Heart right ventricle (tissue), 16 donors: ENCODE results near the gene CREB3L1. TPM values are rescaled to one million over a fixed set of nuclear protein-coding genes. Genes with fewer than 3 reads are reported as not detected.

ENCODE experiments used
- ATAC-seq, 8 donors: fragments of 200-7000 bp; cut with Tn5 transposase; one replicate each; pipeline ENCODE4 v1.9.1; 2020; ENCODE audit warnings: mild to moderate bottlenecking in 8 of 8, moderate library complexity in 8 of 8, moderate number of reproducible peaks in 1 of 8
- DNase-seq, 2 donors: peaks; one replicate each; pipeline ENCODE4 v3.0.0-alpha.2; 2020
- H3K27ac ChIP-seq, 10 donors: fragments of 200-600 bp; sonication (generic) in 2 of 10; one replicate each; pipeline versions ENCODE4 v1.5.0 to v1.8.0; 2020 to 2022; ENCODE audit warnings: mild to moderate bottlenecking in 3 of 10
- H3K27me3 ChIP-seq, 7 donors: fragments of 200-600 bp; one replicate each; pipeline ENCODE4 v1.8.0; 2021 to 2022; ENCODE audit warnings: mild to moderate bottlenecking in 2 of 7
- H3K36me3 ChIP-seq, 9 donors: fragments of 200-600 bp; sonication (generic) in 1 of 9; one replicate each; pipeline versions ENCODE4 v1.5.0 to v1.8.0; 2020 to 2022; ENCODE audit warnings: mild to moderate bottlenecking in 2 of 9
- H3K4me1 ChIP-seq, 9 donors: fragments of 200-600 bp; sonication (generic) in 1 of 9; one replicate each; pipeline versions ENCODE4 v1.5.0 to v1.8.0; 2020 to 2022; ENCODE audit warnings: mild to moderate bottlenecking in 4 of 9
- H3K4me3 ChIP-seq, 10 donors: fragments of 200-600 bp; sonication (generic) in 2 of 10; one replicate each; pipeline versions ENCODE4 v1.5.0 to v1.8.0; 2020 to 2022; ENCODE audit warnings: mild to moderate bottlenecking in 7 of 10, moderate library complexity in 2 of 10
- H3K9me3 ChIP-seq, 11 donors: fragments of 200-600 bp in 10 of 11; sonication (generic) in 2 of 11; one replicate each; pipeline versions ENCODE4 v1.5.0 to v1.8.0; 2013 to 2022; ENCODE audit warnings: mild to moderate bottlenecking in 2 of 11, control low read depth in 1 of 11, moderate library complexity in 1 of 11
- WGBS, 2 donors: extraction: QIAGEN DNeasy Blood & Tissue Kit; methylation state at CpG; one replicate each; pipeline ENCODE4 v1.1.7; 2013; ENCODE audit warnings: inconsistent platforms in 1 of 2; 5-methylcytosine and 5-hydroxymethylcytosine counted together
- intact Hi-C, 10 donors: fragments of 100-400 bp; cut with DNase I; formaldehyde crosslinking; loops; one replicate each; pipeline versions ENCODE4 v1.11.1 to v1.14.2; 2022
- polyA plus RNA-seq, 2 donors: library from polyadenylated mRNA; stranded (reverse); fragments of 200-250 nt; gene quantifications; one replicate each; pipeline ENCODE4 v1.2.3, GENCODE V29; 2013
- total RNA-seq, 10 donors: library from RNA; stranded (reverse); fragmentation: NEBNext Ultra II Directional in 3 of 10; extraction: Animal tissue kit (Norgen Biotek cat#: 25700) in 3 of 10; gene quantifications; one replicate each; pipeline versions ENCODE4 v1.2.1 to v1.2.4, GENCODE V29; 2021 to 2023
- TF ChIP-seq, protein P1 (sequence below), 9 donors: fragments of 200-600 bp; sonication (generic) in 2 of 9; IDR thresholded peaks; one replicate each; pipeline versions ENCODE4 v1.5.0 to v1.8.0; 2021 to 2022; ENCODE audit warnings: antibody characterized with exemption in 9 of 9, mild to moderate bottlenecking in 5 of 9, moderate library complexity in 1 of 9
- donor health status: Arrhythmogenic right ventricular cardiomyopathy.
- donor health status: ischemic (EF 13 %, LVEDD 7.1; RV severe dilation, severe dysfunction).
- donor health status: healthy with polysubstance abuse.
- donor health status: DM: no; HTN: yes; CAD: no.
- donor health status: DM: no; HTN: no; CAD: no.
- donor health status: ischemic (EF 25% LVEDD 6.9; RV normal size, moderate dysfunction).
- donor health status: ischemic (EF 25% LVEDD 5.7; RV mildly dilated, moderate dysfunction).
- donor health status: healthy.
- donor health status: DM: yes; HTN: yes; CAD: no.
- donor health status: Ischemic cardiomyopathy.
- donor health status: ischemic (EF 35%, LVEDD 5.7; RV mildly dilated, moderate dysfunction).
- donor health status: nonischemic (EF 11% LVEDD 7.7; RV severe dilation, severe dysfunction).
- donor health status: DM: yes; HTN: yes; CAD: no.
- donor health status: PGD.
- donor health status: ischemic (EF 29% LVEDD 5.4; RV normal size, mild dysfunction).
- donor health status: nonischemic (EF 23%, LVEDD 6.1; RV moderate dilation, normal function).

The CREB3L1 gene
- total and polyA plus RNA-seq, 12 donors, result 9.7 to 127 (median 36.1) TPM

DNA sequence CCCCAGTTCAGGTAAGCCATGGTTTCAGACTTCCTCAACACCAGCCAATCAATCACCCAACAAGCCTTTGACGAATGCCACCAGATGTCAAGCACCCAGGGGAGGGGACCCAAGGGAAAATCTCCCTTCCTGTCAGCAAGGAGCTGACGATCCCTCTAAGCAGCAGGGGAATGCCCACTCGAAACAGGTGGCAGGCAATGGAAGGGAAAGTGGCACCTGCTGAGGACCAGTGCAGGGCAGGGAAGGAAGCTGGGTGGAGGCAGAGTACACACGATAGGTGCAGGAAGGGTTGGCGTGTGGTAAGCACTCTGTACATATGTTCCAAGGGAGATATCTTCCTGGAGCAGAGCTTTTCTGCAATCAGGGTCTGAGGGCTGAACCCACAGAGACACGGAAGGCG, 11.7 kb upstream of the CREB3L1 start:
- TF ChIP-seq, protein P1, sequence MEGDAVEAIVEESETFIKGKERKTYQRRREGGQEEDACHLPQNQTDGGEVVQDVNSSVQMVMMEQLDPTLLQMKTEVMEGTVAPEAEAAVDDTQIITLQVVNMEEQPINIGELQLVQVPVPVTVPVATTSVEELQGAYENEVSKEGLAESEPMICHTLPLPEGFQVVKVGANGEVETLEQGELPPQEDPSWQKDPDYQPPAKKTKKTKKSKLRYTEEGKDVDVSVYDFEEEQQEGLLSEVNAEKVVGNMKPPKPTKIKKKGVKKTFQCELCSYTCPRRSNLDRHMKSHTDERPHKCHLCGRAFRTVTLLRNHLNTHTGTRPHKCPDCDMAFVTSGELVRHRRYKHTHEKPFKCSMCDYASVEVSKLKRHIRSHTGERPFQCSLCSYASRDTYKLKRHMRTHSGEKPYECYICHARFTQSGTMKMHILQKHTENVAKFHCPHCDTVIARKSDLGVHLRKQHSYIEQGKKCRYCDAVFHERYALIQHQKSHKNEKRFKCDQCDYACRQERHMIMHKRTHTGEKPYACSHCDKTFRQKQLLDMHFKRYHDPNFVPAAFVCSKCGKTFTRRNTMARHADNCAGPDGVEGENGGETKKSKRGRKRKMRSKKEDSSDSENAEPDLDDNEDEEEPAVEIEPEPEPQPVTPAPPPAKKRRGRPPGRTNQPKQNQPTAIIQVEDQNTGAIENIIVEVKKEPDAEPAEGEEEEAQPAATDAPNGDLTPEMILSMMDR (IDR thresholded peaks at IDR 0.05), result no peak
- DNase-seq, result no peak
- Histone ChIP-seq H3K27ac (no peak overlapping the region), H3K4me1 (peaks cover 0 to 40% (median 9%) of the 10 kb centered on the region in 9 donors), H3K36me3 (no peaks in the 10 kb centered on the region), H3K9me3 (no peaks in the 10 kb centered on the region), H3K4me3 (no peak overlapping the region), H3K27me3 (no peaks in the 10 kb centered on the region)
- no peak for ATAC-seq
- 73 to 78% methylated on average over 7 of the region's 7 CpGs for WGBS, 2 donors
- intact Hi-C loops, result no loop called here

DNA sequence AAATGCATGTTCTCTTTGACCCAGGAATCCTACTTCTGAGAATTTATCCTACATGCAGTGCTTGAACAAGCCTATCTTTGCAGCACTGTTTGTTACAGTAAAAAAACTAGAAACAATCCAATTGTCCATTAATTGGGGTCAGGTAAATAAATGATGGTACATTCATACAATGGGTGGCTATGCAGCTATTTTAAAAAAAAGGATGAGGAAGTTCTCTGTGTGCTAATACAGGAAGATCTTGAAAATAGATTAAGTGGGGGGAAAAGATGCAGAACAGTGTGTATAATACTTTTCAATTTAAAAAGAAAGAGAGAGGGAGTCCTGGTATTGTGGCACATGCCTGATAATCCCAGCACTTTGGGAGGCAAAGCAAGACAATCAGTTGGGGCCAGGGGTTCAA, 9.5 kb upstream of the CREB3L1 start:
- no peaks in the 10 kb centered on the region for H3K27me3 ChIP-seq
- ATAC-seq, result peak in 6 of 8 donors; percentile 15 to 72 (median 53)
- peak overlapping the region in 6 of 10 donors; percentile 36 to 66 (median 58) for H3K27ac ChIP-seq

DNA sequence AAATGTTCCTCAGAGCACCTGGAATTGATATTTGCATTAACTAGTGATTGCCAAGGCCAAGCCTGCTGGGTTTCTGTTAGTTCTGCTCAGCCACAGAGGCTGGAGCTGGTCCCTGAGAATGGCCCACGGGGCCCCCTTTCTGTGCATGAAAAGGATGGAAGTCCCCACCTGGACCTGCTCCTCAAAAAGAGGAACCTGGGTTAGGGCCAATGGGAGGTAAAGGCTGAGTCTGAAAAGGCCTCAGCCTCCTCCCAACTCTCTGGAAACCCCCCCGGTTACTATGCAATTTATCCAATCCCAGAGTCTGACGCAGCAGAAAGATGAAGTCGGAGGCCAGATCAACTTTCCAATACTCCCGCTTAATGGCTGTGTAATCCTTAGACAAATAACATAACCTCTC, 6.8 kb upstream of the CREB3L1 start:
- TF ChIP-seq, protein P1 (IDR thresholded peaks at IDR 0.05), result no peak
- no peak overlapping the region for H3K27ac ChIP-seq
- DNase-seq (no peak), ATAC-seq (no peak)
- H3K4me3 ChIP-seq, result no peak overlapping the region
- no peaks in the 10 kb centered on the region for H3K27me3 ChIP-seq
- H3K4me1 ChIP-seq, result peaks cover 17 to 82% (median 47%) of the 10 kb centered on the region in 9 donors
- no peaks in the 10 kb centered on the region for H3K9me3 ChIP-seq
- no peaks in the 10 kb centered on the region for H3K36me3 ChIP-seq
- WGBS, 2 donors, result 88 to 95% methylated on average over 5 of the region's 5 CpGs
- intact Hi-C loops, result no loop called here

More for the DNA sequence above, 9.5 kb upstream of the CREB3L1 start:
- intact Hi-C loops, result no loop called here
- H3K9me3 ChIP-seq, result no peaks in the 10 kb centered on the region
- H3K4me1 ChIP-seq, result peaks cover 4 to 62% (median 26%) of the 10 kb centered on the region in 9 donors
- TF ChIP-seq, protein P1 (IDR thresholded peaks at IDR 0.05), result no peak
- H3K36me3 ChIP-seq, result no peaks in the 10 kb centered on the region
- DNase-seq, result no peak
- H3K4me3 ChIP-seq, result no peak overlapping the region

DNA sequence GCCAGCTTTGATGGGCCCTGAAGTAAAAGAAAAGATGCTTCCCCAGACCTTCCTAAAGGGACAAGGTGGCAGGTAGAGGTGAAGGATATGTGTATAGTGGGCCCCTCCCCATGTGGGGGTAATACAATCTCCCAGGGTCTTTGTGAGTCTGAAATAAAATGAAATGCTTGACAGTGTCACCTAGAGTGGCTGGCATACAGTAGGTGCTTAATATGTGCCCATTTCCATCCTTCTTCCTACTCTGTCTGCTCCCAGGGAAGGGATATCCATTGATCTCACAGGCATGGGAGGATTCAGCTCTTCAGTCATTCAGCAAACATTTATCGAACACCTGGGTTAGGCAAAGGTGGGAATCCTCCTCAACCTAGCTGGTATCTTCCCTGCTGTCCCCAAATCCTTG, 6.1 kb upstream of the CREB3L1 start:
- ATAC-seq (no peak), DNase-seq (no peak)
- TF ChIP-seq, protein P1 (IDR thresholded peaks at IDR 0.05), result no peak
- 97 to 100% methylated on average over 1 of the region's 1 CpG for WGBS, 2 donors
- peaks cover 25 to 82% (median 54%) of the 10 kb centered on the region in 9 donors for H3K4me1 ChIP-seq
- peak overlapping the region in 4 of 10 donors; percentile 80 to 88 (median 88) for H3K27ac ChIP-seq
- peaks cover 0 to 2% (median 0%) of the 10 kb centered on the region in 7 donors for H3K27me3 ChIP-seq
- no peaks in the 10 kb centered on the region for H3K9me3 ChIP-seq
- intact Hi-C loops, result no loop called here
- H3K36me3 ChIP-seq, result no peaks in the 10 kb centered on the region
- H3K4me3 ChIP-seq, result no peak overlapping the region
